Mesenchymal stem cell (in vitro differentiated cells and primary cell): ENCODE measurements around the gene TRAF6.

ENCODE experiments used
- DNase-seq: peaks from one replicate; pipeline ENCODE4 v3.0.0-alpha.2; 2013
- H2AFZ ChIP-seq: one replicate; pipeline ENCODE4 v1.6.1; 2013; ENCODE audit warnings: low read depth, mild to moderate bottlenecking, control low read depth, inconsistent platforms, low read length, moderate library complexity
- H2AK5ac ChIP-seq: 2 replicates; pipeline ENCODE4 v1.6.1; 2013; ENCODE audit warnings: low read length, moderate library complexity, mild to moderate bottlenecking, inconsistent platforms; ENCODE audit not compliant: severe bottlenecking
- H2BK120ac ChIP-seq: one replicate; pipeline ENCODE4 v1.6.1; 2013; ENCODE audit warnings: low read depth, mild to moderate bottlenecking, inconsistent platforms, low read length, moderate library complexity
- H2BK12ac ChIP-seq, 2 experiments: one replicate each; pipeline ENCODE4 v1.6.1; 2013; ENCODE audit warnings: inconsistent platforms in 2 of 2, low read length in 2 of 2, mild to moderate bottlenecking in 2 of 2, moderate library complexity in 2 of 2, control low read depth in 1 of 2
- H2BK15ac ChIP-seq: one replicate; pipeline ENCODE4 v1.6.1; 2013; ENCODE audit warnings: mild to moderate bottlenecking, low read depth, inconsistent platforms; ENCODE audit not compliant: poor library complexity, severe bottlenecking
- H2BK5ac ChIP-seq: 2 replicates; pipeline ENCODE4 v1.6.1; 2013; ENCODE audit warnings: low read depth, mild to moderate bottlenecking, low read length, control low read depth, inconsistent platforms; ENCODE audit not compliant: poor library complexity, severe bottlenecking
- H3K14ac ChIP-seq, 2 experiments: one replicate each; pipeline ENCODE4 v1.6.1; 2013; ENCODE audit warnings: inconsistent platforms in 2 of 2, low read length in 2 of 2, control low read depth in 1 of 2, mild to moderate bottlenecking in 1 of 2, moderate library complexity in 1 of 2
- H3K18ac ChIP-seq, 2 experiments: one replicate each; pipeline ENCODE4 v1.6.1; 2013; ENCODE audit warnings: inconsistent platforms in 2 of 2, low read length in 2 of 2, control low read depth in 1 of 2, low read depth in 1 of 2, mild to moderate bottlenecking in 1 of 2
- H3K23ac ChIP-seq, 2 experiments: one replicate each; pipeline ENCODE4 v1.6.1; 2013; ENCODE audit warnings: inconsistent platforms in 2 of 2, low read length in 2 of 2, mild to moderate bottlenecking in 2 of 2, moderate library complexity in 2 of 2, control low read depth in 1 of 2
- H3K27ac ChIP-seq: 2 replicates; pipeline ENCODE4 v1.5.1; 2013; ENCODE audit warnings: mild to moderate bottlenecking, moderate library complexity, low read length, control low read depth, inconsistent platforms; ENCODE audit not compliant: poor library complexity, severe bottlenecking
- H3K27me3 ChIP-seq, 2 experiments: 2 replicates each; pipeline versions ENCODE4 v1.6.1 to v1.7.0; 2013; ENCODE audit warnings: low read length in 2 of 2, mild to moderate bottlenecking in 2 of 2, moderate library complexity in 2 of 2, control low read depth in 1 of 2, inconsistent platforms in 1 of 2; ENCODE audit not compliant: control insufficient read depth in 1 of 2, insufficient read depth in 1 of 2
- H3K36me3 ChIP-seq, 2 experiments: 2 replicates each; pipeline versions ENCODE4 v1.6.1 to v1.7.0; 2013; ENCODE audit warnings: low read length in 2 of 2, control low read depth in 1 of 2, inconsistent platforms in 1 of 2, low read depth in 1 of 2, mild to moderate bottlenecking in 1 of 2; ENCODE audit not compliant: insufficient read depth in 2 of 2, control insufficient read depth in 1 of 2
- H3K4ac ChIP-seq, 2 experiments: one replicate each; pipeline ENCODE4 v1.6.1; 2013; ENCODE audit warnings: inconsistent platforms in 2 of 2, low read length in 2 of 2, mild to moderate bottlenecking in 2 of 2, moderate library complexity in 2 of 2, control low read depth in 1 of 2, low read depth in 1 of 2
- H3K4me1 ChIP-seq: 2 replicates; pipeline ENCODE4 v1.6.1; 2013; ENCODE audit warnings: low read depth, low read length, control low read depth; ENCODE audit not compliant: control insufficient read depth, insufficient read depth
- H3K4me2 ChIP-seq: 2 replicates; pipeline ENCODE4 v1.6.1; 2013; ENCODE audit warnings: low read length, mild to moderate bottlenecking, inconsistent platforms; ENCODE audit not compliant: poor library complexity, severe bottlenecking
- H3K4me3 ChIP-seq, 2 experiments: 2 replicates each; pipeline versions ENCODE4 v1.5.1 to v1.7.0; 2013; ENCODE audit warnings: low read length in 2 of 2, mild to moderate bottlenecking in 2 of 2, control low read depth in 1 of 2, low read depth in 1 of 2; ENCODE audit not compliant: insufficient read depth in 1 of 2
- H3K79me1 ChIP-seq: replicated peaks from 2 replicates; pipeline ENCODE4 v1.6.1; 2013; ENCODE audit warnings: mild to moderate bottlenecking, control low read depth, low read length, inconsistent platforms; ENCODE audit not compliant: poor library complexity, severe bottlenecking
- H3K9ac ChIP-seq: 2 replicates; pipeline ENCODE4 v1.7.0; 2013; ENCODE audit warnings: mild to moderate bottlenecking, low read length, moderate library complexity
- H3K9me3 ChIP-seq: 2 replicates; pipeline ENCODE4 v1.7.0; 2013; ENCODE audit warnings: mild to moderate bottlenecking, low read length; ENCODE audit not compliant: control insufficient read depth
- H4K8ac ChIP-seq: one replicate; pipeline ENCODE4 v1.6.1; 2013; ENCODE audit warnings: inconsistent platforms, mild to moderate bottlenecking, low read length, moderate library complexity
- H4K91ac ChIP-seq: one replicate; pipeline ENCODE4 v1.6.1; 2013; ENCODE audit warnings: mild to moderate bottlenecking, low read length, inconsistent platforms
- WGBS: methylation state at CpG from one replicate; pipeline ENCODE4 v1.1.7; 2013; ENCODE audit warnings: mixed read lengths; 5-methylcytosine and 5-hydroxymethylcytosine counted together

TRAF6 gene

DNA sequence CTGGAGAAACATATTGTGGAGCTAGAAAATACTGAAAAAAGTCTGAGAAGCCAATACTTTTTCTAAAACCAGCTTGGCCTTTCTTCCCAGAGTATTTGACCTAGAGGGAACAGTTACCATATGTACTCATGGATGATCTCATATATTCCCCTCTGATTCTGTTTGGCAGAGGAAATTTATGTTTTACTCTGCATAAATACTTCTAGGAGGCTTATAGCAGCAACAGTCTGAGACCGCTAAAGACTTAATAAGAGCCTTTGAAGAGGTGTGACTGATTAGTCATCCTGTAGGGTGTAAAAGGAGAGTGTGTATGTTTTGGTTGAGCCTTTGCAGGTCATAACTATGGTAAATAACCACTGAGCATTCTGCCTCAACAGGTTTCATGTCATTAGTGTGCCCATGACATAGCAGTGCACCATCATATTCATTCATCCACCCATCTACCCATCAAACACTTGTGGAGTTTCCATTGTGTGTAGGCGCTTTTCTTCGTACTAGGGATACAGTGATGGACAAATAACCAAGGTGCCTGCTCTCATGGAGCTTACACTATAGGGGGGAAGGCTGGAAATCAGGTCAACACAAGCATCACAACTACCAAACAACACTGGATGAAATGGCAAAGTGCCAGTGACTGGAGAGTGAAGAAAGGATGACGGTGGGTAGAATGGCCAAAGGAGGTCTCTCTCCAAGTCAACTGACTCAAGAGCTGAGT lies 44.5 kb downstream of the TRAF6 start:
- Histone ChIP-seq H2AFZ (no peak overlapping the region), H2BK12ac (peak overlapping the region in 1 of 2 experiments; percentile 12), H3K4me2 (no peak overlapping the region), H3K18ac (peak overlapping the region; percentile 54 to 59), H2BK5ac (peak overlapping the region; percentile 33), H3K27me3 (peaks cover 0 to 3% of the 10 kb centered on the region in 2 experiments), H3K9ac (no peak overlapping the region), H2BK15ac (no peak overlapping the region), H4K91ac (no peak overlapping the region), H2AK5ac (peak overlapping the region; percentile 7), H3K4ac (no peak overlapping the region), H3K14ac (no peak overlapping the region), H3K4me1 (peaks cover 23% of the 10 kb centered on the region), H4K8ac (no peak overlapping the region), H3K9me3 (no peaks in the 10 kb centered on the region), H3K27ac (peak overlapping the region; percentile 70), H3K36me3 (peaks cover 0 to 21% of the 10 kb centered on the region in 2 experiments), H3K4me3 (no peak overlapping the region), H2BK120ac (no peak overlapping the region), H3K23ac (no peak overlapping the region), H3K79me1 (peaks cover 15% of the 10 kb centered on the region)
- DNase-seq, result peak; percentile 79
- 67% methylated on average over 3 of the region's 4 CpGs for WGBS

DNA sequence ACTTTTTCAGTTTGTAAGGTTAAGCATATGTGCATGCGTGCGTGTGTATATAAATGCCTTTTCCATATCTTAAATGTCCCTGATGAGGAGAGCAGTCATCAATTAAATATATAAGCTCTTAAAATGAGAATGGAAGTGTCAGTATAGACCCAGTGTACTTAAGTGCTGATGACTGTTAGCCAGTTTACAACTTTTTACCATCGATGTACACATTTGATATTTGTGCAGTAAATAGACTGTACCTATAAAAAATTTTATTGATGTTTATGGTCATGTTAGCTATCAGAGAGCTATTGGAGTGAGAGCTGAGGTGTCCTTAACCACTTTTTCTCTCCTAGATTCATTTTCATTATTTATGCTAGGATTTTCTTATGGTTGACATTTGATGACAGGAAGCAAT lies 45.4 kb downstream of the TRAF6 start:
- DNase-seq, result no peak
- no peak overlapping the region for H3K4me2 ChIP-seq
- peaks cover 0 to 3% of the 10 kb centered on the region in 2 experiments for H3K27me3 ChIP-seq
- H2AFZ ChIP-seq, result no peak overlapping the region
- peaks cover 16% of the 10 kb centered on the region for H3K79me1 ChIP-seq
- H3K9me3 ChIP-seq, result no peaks in the 10 kb centered on the region
- H3K4me3 ChIP-seq, result no peak overlapping the region
- H4K91ac ChIP-seq, result no peak overlapping the region
- no peak overlapping the region for H3K9ac ChIP-seq
- H2BK120ac ChIP-seq, result no peak overlapping the region
- H3K23ac ChIP-seq, result no peak overlapping the region
- no peak overlapping the region for H4K8ac ChIP-seq
- no peak overlapping the region for H2BK12ac ChIP-seq
- H3K18ac ChIP-seq, result no peak overlapping the region
- H3K4me1 ChIP-seq, result peaks cover 22% of the 10 kb centered on the region
- no CpG with 5 or more reads among the region's 3 CpGs for WGBS
- no peak overlapping the region for H3K14ac ChIP-seq
- no peak overlapping the region for H3K4ac ChIP-seq
- no peak overlapping the region for H2BK15ac ChIP-seq
- no peak overlapping the region for H2AK5ac ChIP-seq
- H2BK5ac ChIP-seq, result no peak overlapping the region
- H3K36me3 ChIP-seq, result peaks cover 0 to 26% of the 10 kb centered on the region in 2 experiments
- peak overlapping the region; percentile 70 for H3K27ac ChIP-seq

DNA sequence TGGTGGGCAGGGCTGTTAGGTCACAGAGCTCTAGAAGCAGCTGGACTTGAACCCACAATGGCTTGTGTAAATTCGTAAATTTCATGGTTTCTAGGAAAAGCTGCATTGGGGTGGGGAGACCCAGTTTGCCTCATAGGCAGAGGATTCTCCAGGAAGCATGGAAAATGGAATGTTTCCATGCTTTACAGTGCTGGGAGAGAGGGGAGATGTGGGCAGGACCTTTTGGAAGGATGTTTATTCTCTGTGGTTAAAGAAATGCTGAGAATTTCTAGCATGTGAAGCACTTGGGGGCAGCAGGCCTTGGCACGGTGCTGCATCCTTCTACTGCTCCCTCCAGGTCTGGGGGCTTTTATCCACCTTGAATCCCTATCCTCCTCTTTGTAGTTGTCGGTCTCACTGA lies 46.3 kb downstream of the TRAF6 start:
- no peak overlapping the region for H3K4me2 ChIP-seq
- H3K9me3 ChIP-seq, result no peaks in the 10 kb centered on the region
- H3K14ac ChIP-seq, result no peak overlapping the region
- H3K18ac ChIP-seq, result peak overlapping the region in 1 of 2 experiments; percentile 82
- H3K27ac ChIP-seq, result peak overlapping the region; percentile 70
- WGBS, result 44% methylated on average over 2 of the region's 3 CpGs
- peak overlapping the region in 1 of 2 experiments; percentile 17 for H3K4ac ChIP-seq
- H3K79me1 ChIP-seq, result peaks cover 21% of the 10 kb centered on the region
- H3K27me3 ChIP-seq, result peaks cover 0 to 3% of the 10 kb centered on the region in 2 experiments
- H2AK5ac ChIP-seq, result peak overlapping the region; percentile 16
- DNase-seq, result peak; percentile 75
- H2BK12ac ChIP-seq, result peak overlapping the region; percentile 21 to 22
- H3K9ac ChIP-seq, result no peak overlapping the region
- no peak overlapping the region for H3K4me3 ChIP-seq
- no peak overlapping the region for H2AFZ ChIP-seq
- H3K36me3 ChIP-seq, result peaks cover 0 to 31% of the 10 kb centered on the region in 2 experiments
- H2BK15ac ChIP-seq, result no peak overlapping the region
- H4K8ac ChIP-seq, result no peak overlapping the region
- no peak overlapping the region for H4K91ac ChIP-seq
- H2BK120ac ChIP-seq, result peak overlapping the region; percentile 55
- H3K4me1 ChIP-seq, result peaks cover 25% of the 10 kb centered on the region
- no peak overlapping the region for H2BK5ac ChIP-seq
- H3K23ac ChIP-seq, result no peak overlapping the region

DNA sequence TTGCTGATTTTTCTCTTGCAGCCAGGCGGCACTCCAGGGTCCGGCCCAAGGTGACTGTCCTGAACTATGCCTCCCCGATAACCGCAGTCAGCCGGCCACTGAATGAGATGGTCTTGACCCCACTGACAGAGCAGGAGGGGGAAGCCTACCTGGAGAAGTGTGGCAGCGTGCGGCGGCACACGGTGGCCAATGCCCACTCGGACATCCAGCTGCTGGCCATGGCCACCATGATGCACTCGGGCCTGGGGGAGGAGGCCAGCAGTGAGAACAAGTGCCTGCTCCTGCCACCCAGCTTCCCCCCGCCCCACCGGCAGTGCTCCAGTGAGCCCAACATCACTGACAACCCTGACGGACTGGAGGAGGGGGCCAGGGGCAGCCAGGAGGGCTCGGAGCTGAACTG lies 47.8 kb downstream of the TRAF6 start:
- H3K27me3 ChIP-seq, result no peaks in the 10 kb centered on the region
- H2AK5ac ChIP-seq, result peak overlapping the region; percentile 18
- no peak overlapping the region for H4K8ac ChIP-seq
- no peak overlapping the region for H3K4me3 ChIP-seq
- H3K4me2 ChIP-seq, result no peak overlapping the region
- peaks cover 0 to 42% of the 10 kb centered on the region in 2 experiments for H3K36me3 ChIP-seq
- H3K9me3 ChIP-seq, result no peaks in the 10 kb centered on the region
- peak overlapping the region in 1 of 2 experiments; percentile 76 for H3K4ac ChIP-seq
- no peak overlapping the region for H2AFZ ChIP-seq
- no peak overlapping the region for H3K9ac ChIP-seq
- H4K91ac ChIP-seq, result peak overlapping the region; percentile 78
- H2BK15ac ChIP-seq, result peak overlapping the region; percentile 84
- peak overlapping the region; percentile 14 to 82 for H3K18ac ChIP-seq
- peak overlapping the region; percentile 37 to 51 for H2BK12ac ChIP-seq
- peaks cover 19% of the 10 kb centered on the region for H3K4me1 ChIP-seq
- H3K23ac ChIP-seq, result no peak overlapping the region
- H2BK5ac ChIP-seq, result no peak overlapping the region
- H2BK120ac ChIP-seq, result peak overlapping the region; percentile 87
- peak overlapping the region in 1 of 2 experiments; percentile 74 for H3K14ac ChIP-seq
- no peak overlapping the region for H3K27ac ChIP-seq
- peaks cover 28% of the 10 kb centered on the region for H3K79me1 ChIP-seq
- DNase-seq, result no peak
- WGBS, result 96% methylated on average over 15 of the region's 15 CpGs
